ENCODE measurements around the gene FAM13B.
"Not testable (repeated sequence)": the region's sequence is repeated elsewhere in the genome, so short reads cannot be mapped to it uniquely, and the experiment has no call there.

The FAM13B gene

DNA sequence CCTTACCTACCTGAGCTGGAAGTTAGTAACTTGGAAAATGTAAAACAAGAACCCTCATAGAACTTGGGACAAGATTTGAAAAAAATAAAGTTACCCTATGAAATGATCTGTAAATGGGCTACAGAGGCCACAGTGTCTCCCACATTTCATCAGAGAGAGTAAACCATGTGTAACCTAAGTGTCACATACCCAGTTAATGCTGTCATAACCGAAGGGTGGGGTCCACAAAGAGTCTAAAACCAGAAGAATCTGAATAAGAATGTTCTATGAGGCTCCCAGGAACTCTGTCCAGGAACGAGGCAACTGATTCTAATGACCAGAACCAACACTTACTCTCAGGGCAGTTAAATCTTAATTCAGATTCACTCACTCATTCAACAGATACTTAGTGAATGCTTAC lies 1.0 kb upstream of the FAM13B start:
- no peak for DNase-seq

DNA sequence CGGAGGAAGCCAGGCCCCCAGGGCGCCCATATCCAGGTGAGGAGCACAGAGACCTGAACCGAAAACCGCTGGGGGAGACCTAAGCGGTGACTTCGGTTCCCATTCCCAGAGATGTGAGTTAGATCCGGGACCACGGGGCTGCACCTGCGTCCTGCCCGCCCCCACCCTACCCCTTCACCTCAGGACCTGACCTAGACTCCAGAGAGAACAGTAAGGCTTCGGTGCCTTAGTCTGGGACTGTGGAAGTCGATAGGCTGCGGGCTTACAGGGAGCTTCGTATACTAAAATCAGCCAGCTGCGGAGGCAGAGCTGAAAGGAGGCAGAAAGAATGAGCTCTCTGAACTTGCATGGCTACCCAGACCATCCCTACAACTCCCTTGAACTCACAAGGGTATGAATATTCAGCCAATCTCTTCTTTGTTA lies 518 bp upstream of the FAM13B start:
- no peak for DNase-seq

DNA sequence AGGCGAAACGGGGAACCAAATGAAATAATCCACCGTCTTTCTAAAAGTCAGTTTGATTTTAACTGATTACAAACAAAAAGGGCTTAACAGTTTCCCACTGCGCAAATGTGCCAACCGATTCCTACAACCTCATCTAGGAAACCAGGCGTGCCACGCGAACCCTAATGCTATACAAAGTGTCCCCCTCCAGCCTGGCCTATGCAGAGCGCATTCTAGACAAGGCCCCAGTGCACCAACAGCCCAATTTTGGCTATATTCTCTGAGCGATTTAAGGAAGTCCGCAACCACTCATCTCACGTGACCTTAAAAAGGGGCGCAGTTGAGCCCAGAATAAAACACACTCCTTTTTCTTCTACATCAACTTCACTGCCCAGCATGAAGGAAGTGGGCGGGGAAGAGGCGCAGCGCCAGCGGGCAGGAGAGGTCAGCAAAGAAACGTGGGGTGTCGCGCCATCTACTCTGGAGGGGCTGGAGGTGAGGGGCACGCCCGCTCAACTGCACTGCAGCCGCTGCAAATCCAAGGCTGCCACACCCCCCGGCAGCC lies 779 bp downstream of the FAM13B start:
- DNase-seq = peak; percentile 56

DNA sequence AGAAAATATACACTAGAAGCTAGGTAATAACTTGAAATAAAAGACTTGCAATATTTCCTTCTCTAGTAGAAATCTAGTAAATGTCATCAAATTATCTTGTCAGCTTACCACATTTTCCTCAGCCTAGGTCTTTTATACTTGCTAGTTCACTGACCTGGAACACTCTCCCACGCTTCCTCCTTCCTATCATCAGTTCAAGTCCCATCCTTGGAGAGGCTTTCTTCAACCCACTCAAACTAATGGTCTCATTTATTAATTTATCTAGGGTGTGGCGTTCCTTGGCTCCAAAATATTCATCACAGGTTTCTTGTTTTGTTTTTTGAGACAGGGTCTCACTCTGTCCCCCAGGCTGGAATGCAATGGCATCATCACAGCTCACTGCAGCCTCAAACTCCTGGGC lies 2.9 kb downstream of the FAM13B start:
- DNase-seq = no peak

DNA sequence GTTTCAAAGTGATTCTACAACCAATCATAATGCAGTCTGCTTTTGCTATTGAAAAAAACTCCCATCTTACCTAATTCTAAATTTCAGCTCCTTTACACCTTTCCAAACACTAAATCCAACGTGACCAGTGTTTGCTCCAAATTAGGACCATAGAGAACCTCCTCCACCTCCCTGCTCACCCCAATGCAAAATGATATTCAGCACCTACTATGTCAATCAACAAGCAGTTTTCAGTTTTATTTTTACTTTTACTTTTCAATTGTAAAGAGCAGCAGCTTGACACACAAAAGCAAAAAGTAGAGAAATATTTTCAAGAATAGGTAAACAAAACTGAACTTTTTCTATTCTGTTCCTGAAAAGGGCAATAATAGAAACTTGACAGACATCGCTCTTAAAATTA lies 3.4 kb downstream of the FAM13B start:
- no peak for DNase-seq

DNA sequence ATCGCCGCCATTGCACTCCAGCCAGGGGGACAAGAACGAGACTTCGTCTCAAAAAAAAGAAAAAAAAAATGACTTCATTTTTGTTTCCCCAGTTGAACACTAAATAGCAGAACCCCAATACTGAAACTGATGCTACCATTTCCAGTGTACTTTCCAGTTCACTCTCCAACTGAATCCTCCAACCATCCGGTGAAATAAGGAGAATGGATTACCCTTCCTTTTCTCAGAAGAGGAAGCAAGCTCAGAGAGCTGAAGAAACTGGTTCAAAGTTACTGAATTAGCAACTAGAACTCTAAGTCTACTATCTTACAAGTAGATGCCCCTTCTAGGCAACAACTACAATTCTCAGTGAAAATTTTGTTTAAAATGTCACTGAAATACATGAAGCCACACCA lies 3.9 kb downstream of the FAM13B start:
- DNase-seq = no peak

DNA sequence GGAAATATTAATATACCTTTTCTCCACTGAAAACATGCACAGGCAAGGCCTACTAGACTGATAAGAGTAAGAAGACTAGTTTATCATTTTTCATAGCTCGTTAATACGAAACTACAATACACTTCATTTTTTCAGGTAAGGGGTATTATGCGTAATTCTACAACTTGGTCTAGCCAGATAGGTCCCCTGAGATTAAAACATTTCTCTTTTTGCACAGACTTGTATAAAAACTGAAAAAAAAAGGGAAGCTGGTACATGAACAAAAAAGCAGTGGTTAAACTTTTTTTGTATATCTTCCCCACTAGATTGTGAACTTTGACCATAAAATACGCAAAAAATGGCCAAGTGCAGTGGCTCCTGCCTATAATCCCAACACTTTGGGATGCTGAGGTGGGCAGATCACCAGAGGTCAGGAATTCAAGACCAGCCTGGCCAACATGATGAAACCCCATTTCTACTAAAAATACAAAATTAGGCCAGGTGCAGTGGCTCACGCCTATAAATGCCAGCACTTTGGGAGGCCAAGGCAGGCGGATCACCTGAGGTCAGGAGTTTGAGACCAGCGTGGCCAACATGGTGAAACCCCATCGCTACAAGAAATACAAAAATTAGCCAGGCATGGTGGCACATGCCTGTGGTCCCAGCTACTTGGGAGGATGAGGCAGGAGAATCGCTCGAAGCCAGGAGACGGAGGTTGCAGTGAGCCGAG lies 4.5 kb downstream of the FAM13B start:
- DNase-seq = not testable (repeated sequence)

DNA sequence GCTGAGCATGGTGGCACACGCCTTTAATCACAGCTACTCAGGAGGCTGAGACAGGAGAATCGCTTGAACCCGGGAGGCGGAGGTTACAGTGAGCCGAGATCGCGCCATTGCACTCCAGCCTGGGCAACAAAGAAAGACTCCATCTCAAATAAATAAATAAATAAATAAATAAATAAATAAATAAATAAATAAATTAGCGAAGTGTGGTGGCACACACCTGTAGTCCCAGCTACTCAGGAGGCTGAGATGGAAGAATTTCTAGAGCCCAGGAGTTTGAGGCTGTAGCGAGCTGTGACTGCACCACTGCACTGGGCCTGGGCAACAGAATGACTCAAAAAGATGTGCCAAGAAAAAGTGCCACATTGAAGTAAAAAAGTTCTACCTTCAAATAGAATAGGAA lies 6.1 kb downstream of the FAM13B start:
- DNase-seq = not testable (repeated sequence)

DNA sequence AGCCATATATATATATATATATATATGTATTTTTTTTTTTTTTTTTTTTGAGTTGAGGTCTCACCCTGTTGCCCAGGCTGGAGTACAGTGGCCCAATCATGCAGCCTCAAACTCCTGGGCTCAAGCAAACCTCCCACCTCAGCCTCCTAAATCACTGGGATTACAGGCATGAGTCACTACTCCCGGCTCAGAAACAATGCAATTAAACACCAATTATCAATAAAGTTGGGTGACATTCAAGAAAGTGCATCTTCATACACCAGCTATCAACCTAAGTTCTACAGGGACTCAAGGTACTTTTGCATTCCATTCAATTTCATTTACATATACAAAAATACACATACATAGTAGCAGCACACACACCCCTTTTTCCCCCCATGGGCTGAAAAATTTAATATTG lies 7.6 kb downstream of the FAM13B start:
- DNase-seq = no peak

DNA sequence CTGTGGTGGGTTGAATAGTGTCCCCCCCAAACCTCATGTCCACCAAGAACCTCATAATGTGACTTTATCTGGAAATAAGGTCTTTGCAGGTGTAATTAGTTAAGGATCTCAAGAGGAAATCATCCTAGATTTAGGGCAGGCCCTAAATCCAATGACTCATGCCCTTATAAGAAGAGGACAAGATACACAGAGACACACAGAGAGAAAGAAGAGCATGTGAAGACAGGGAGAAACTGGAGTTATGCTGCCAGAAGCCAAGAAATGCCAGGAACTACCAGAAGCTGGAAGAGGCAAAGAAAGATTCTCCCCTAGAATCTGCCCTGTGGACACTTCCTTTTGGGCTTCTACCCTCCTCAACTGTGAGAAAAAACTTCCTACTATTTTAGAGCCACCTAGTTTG lies 8.8 kb downstream of the FAM13B start:
- no peak for DNase-seq

DNA sequence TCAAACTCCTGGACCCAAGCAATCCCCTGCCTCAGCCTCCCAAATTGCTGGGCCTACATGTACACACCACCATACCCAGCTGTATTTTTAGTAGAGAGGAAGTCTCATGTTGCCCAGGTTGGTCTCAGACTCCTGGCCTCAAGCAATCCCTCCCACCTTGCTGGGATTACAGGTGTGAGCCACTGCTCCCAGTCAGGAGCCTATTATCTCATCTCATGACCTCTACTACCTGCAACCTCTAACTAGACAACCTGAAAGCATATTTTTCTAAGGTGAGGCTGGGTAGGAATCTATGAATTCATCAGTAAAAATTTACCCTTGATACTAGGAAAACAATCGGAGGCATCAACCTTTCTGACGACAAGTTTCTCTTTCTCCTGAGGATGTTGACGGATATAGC lies 10.0 kb downstream of the FAM13B start:
- DNase-seq = no peak

DNA sequence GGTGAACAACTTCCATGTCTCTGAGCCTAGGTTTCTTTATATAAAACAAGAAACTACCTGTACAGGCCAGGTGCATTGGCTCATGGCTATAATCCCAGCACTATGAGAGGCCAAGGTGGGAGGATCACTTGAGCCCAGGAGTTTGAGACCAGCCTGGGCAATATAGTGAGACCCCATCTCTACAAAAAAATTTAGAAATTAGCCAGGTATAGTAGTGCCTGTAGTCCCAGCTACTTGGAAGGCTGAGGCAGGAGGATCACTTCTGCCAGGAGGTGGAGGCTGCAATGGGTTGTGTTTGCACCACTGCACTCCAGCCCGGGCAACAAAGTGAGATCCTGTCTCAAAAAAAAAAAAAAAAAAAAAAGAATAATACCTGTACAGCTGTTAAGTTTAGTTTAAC lies 11.1 kb downstream of the FAM13B start:
- no peak for DNase-seq

DNA sequence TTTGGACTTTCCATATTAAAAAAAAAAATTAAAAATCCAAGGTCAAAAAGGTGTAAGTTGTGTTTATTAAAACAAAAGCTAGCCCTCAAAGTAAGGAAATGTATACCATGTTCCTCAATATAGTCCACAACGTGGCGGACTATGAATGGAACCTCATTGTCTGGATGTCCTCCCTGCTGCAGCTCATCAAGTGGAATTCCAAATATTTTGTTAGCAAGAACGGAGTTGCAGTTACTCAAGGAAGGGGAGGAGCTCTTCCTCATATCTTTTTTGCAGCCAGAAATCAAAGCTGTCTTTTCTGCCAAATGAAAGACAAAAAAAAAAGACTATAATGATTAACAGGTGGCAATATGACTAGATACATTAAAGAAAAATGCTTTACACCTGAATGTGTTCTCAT lies 14.0 kb downstream of the FAM13B start:
- DNase-seq = no peak

DNA sequence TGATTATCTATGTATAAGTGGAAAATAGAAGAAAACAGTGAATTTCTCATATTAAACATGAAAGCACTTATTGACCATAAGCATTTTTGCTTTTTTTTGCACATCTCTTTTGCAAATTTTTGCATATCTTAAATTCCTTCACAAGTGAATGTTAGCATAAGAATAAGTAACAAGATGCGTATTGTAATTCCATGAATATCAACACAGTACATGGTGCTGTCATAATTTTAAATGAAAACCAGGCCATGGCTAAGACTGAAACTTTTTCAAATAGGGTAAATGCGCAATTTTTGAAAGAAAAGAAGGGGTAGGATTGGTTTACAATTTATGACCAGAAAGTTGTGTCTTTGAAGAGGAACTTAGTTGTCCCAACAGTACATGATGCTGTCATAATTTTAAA lies 17.0 kb downstream of the FAM13B start:
- DNase-seq = no peak

DNA sequence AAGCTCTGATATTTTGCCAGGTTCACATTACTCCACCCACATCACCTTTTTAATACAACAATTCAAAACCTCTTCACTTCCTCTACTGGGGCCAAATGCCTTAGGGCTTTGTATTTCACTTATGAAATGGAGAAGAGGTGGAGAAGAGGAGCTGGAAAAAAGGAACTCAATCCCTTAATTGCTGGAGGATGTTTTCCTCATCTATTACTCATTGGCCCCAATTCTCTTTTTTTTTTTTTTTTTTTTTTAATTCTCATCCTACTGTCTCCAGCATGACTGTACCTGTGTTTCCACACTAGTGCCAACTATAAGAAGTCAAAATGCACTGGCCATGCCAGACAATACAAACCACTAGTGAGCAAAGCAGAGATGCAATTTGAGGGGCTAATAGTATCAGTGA lies 20.9 kb downstream of the FAM13B start:
- no peak for DNase-seq

DNA sequence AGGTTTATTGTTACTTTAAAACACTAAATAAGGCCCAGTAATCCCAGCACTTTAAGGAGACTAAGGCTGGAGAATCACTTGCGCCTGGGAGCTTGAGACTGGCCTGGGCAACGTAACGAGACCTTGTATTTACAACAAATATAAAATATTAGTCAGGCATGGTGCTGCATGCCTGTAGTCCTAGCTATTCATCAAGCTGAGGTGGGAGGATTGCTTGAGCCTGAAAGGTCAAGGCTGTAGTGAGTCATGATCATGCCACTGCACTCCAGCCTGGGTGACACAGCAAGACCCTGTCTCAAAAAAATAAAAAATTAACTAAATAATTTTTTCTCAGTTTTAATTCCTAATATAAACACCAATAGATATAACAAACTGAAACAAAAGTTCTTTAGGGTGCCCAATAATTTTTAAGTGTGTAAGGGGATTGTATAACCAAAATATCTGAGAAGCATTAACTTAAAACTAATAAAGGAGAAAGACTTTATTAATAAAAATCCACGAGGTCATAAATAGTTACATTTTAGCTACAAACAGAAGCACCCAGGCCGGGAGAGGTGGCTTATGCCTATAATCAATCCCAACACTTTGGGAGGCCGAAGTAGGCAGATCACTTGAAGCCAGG lies 32.7 kb downstream of the FAM13B start:
- DNase-seq = no peak

DNA sequence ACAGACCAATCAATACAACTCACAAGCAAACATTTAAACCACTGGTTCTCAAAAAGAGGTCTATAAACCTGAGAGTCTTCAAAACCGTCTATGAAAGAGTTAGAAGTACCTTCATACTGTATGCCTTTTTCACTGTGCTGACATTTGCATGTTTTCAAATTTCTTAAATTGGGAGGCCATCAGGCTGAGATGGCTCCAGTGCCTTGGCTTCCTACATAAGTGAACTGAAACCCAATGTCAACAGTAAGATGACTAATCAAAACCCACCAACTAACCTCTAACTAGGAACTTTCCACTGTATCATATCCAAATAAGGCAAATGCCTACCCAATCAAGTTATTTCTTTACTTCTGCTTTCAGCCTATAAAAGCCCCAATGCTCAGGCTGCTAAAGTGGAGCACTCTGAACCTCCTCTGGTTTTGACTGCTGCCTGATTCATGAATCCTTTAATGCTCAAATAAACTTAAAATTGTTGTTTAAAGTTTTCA lies 35.1 kb downstream of the FAM13B start:
- no peak for DNase-seq

DNA sequence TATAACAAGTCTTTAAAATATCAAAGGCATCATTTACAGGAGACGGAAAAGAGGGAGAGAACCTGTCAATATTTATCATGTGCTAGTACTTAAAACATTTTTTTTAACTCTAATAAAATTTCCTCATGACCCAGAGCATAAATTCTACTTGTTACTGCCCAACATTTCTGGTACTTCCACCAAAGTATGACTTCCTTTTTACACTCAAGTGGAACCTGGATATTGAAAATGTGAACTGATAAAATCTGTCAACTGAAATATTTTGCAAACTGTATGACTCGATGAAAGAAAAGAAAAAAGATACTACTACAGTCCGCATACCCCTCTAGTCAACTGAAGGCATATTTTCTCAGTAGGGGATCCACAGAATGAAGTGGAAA lies 37.1 kb downstream of the FAM13B start:
- DNase-seq = no peak

DNA sequence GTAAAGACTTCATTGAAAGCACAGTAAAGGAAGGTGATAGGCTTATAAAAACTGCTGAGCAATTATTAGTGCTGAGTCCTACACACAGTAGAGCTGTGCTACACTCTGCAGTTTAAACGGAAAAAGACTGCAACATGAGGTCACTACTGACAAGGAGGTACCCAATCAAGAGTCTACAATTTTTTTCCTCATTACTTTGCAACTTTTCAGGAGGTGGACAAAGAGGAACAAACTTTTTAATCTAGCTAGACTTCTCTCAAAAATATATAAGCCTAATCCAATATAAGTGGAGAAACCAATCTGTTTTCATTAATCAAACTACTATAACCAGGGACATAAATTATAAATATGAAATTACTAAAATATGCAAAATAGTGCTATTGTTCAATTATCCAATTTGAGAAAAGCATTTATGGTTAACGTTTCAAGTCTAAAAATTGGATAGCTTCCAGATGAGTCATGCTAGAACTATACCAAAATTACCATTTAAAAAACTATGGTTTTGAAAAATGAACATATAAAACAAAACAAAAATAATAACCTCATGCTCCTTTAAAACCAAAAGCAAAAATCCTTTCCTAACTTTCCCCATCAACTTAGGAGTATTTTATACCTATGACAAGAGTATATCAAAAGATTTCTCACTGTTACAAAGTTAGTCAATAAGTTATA lies 37.7 kb downstream of the FAM13B start:
- DNase-seq = no peak

DNA sequence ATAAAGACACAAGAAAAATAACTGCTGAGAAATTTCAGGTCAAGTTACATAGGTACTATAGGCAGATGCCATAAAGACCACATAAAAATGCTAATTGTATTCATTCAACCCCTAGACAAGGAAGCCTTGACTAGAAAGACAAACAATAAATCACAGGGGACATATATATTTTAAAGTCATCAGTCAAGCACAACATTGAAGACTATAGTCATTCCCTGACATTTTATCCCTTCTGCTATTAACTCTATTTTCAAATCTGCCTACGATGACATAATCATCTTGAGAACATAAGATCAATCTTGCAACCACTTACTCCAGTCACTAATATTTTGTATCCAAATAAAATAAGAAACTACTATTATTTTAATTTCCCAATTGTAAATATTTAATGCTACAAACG lies 38.3 kb downstream of the FAM13B start:
- DNase-seq = no peak

DNA sequence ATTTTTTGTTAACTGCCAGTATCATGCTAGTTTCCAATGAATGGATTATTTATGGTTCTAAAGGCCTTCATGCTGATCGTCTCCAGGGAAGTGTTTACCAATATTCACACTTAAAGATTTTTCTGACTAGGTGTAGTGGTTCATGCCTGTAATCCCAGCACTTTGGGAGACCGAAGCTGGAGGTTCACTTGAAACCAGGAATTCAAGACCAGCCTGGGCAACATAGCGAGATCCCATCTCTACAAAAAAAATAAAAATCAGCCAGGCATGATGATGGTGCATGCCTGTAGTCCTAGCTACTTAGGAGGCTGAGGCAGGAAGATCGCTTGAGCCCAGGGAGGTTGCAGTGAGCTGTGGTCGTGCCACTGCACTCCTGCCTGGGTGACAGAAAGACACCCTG lies 43.5 kb downstream of the FAM13B start:
- DNase-seq = no peak

DNA sequence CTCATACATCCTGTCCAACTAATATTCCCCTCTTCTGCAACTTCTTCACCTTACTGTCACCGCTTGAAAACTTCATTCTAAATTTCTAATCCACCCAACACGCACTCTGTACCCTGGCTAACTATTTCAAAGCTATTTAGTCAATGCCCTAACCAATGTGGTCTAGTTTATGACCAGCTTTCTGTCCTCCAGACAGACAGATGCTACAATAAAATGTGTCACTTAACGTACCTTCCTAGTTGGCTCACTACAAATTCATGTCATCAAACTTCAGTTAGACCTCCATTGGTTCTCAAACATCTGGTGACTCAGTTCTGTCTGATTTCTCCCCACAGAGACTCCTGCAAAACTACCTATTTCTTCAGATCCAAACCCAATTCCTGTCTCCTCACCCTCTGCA lies 57.7 kb downstream of the FAM13B start:
- DNase-seq = no peak

DNA sequence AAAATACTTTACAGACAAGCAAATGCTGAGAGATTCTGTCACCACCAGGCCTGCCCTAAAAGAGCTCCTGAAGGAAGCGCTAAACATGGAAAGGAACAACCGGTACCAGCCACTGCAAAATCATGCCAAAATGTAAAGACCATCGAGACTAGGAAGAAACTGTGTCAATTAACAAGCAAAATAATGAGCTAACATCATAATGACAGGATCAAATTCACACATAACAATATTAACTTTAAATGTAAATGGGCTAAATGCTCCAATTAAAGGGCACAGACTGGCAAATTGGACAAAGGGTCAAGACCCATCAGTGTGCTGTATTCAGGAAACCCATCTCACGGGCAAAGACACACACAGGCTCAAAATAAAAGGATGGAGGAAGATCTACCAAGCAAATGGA lies 62.5 kb downstream of the FAM13B start:
- not testable (repeated sequence) for DNase-seq

DNA sequence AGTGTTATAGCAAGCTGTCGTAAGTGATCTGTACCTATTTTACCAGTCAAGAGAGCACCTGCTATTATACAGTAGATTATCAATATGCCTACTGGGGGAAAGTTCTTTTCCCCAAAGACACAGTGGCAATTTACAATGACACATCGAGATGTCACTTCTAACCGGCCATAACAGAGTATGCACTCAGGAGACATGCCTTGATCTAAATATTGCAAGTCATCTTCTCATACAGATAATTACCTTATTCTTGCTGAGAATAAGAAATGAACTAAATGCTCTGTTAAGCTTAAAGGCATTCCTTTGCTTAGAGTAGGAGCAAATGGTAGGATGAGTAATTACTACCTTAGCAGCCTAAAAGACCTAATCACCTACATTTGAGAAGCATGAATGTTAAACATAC lies 72.1 kb downstream of the FAM13B start:
- no peak for DNase-seq

All from central memory CD4-positive, alpha-beta T cell (primary cell).